NCI-H345 (cell line): ENCODE data around the gene MYD88.
"Not testable (repeated sequence)": the region's sequence is repeated elsewhere in the genome, so short reads cannot be mapped to it uniquely, and the experiment has no call there.

Experiments used
- DNase-seq: peaks from one replicate; lab custom pipeline; 2025; lab: John Stamatoyannopoulos, UW

MYD88 gene

DNA sequence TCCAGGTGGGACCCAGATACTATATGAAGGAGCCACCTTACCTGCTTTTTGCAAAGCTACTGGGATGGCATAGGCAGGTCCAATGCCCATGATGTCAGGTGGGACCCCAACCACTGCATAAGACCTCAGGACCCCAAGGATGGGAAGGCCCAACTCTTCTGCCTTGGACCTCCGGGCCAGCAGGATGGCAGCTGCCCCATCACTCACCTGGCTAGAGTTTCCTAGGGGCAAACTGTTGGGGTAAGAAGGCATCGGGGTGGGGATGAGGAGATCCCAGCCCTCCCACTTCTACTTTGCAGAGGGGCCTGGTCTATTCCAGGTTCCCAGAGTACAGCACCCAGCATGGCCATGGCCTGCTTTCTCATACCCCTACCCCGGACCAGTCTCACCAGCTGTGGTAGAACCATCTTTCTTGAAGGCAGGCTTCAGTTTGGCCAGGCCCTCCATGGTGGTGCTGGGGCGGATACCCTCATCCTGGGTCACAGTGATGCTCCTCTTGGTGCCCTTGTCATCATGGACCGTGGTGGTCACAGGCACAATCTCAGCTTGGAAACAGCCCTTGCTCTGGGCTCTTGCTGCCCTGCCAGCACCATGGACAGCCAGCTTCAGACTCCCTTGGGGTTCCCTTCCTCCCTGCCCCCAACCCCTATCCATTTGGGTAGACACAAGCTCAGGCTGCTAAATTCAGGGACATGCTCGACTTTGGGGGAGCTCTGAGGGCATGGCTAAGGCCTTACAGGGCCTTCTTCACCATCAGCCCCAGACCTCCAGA lies 12.2 kb upstream of the MYD88 start:
- no peak for DNase-seq

DNA sequence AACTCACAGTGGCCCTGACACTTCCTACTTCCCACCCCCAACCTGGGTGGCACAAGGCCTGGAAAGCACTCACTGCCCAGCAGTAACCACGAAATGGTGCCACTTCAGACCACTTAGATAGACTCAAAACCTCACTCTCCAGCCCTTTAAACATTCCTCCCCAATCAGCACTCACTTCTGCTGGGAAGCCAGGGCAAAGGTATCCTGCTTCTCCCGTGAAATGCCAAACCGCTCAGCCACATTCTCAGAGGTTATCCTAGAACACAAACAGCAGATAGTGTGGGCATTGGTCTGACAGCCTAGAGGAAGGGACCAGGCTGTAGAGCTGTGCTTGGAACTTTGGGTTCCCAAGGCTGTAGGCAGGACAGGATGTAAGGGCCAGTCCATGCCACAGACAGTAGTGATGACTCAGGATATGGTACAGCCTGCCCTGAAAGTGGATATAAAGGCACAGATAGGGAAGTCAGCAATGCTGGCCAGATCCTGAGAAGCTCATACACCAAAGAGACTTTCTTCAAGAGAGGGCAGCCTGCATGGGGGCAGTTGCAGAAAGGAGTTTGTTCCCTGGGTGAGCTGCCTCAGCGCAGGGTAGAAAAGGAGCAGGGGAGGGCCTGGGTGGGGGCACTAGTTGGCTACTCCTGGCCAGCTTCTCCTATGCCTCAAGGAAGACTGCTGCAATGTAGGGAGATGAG lies 10.7 kb upstream of the MYD88 start:
- no peak for DNase-seq

DNA sequence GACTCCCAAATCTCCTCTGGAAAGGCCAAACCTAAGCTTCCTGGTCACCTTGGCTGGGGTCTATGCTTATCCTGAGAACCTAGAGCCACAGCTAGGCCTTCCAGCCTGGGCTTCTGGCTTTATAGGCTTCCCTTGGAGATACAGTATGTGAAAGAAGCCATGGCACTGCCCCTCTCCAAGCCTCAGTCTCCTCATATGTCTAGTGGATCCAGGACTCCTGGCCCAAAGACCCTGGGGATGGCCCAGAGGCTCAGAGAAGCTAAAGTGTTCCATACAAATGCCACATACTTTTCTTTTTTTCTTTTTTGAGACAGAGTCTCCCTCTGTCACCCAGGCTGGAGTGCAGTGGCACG lies 10.2 kb upstream of the MYD88 start:
- no peak for DNase-seq

DNA sequence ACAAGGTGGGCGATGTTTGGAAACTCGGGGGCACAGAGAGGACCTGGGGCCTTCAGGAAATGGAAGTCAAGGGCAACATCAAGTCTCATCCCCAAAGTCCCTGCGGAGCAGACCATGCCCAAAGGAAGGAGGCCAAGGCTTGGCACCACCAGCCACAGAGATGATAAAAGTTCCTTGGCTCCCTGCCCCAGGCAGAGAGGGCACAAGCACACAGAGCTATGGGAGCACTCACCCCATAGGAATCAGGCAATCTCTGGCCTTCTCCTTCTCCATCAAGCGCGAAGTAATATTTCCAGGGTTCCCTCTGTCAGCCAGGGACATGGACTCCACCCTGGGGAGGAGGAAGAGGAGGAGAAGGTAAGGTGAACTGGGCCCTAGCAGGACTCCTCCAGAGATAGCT lies 9.4 kb upstream of the MYD88 start:
- DNase-seq: no peak

DNA sequence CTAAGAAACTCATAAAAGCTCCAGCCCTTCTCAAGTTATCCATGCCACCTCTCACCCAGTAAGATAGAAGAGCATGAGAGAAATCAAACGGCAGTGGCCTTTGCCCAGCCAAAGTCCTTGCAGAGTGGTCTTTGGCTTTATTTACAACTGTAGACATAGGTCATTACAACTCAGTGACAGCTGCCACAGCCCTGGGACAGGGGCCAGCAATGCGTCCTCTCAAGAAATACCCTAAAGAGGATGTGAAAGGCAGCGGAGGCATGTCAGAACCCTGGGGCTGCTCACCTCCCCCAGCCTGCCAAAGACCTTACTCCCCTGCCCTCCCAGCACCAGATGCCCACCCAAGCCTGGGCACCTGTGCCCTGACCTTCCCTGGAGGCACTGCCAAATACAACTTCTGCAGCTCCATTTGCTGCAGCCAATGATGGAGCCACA lies 7.8 kb upstream of the MYD88 start:
- no peak for DNase-seq

DNA sequence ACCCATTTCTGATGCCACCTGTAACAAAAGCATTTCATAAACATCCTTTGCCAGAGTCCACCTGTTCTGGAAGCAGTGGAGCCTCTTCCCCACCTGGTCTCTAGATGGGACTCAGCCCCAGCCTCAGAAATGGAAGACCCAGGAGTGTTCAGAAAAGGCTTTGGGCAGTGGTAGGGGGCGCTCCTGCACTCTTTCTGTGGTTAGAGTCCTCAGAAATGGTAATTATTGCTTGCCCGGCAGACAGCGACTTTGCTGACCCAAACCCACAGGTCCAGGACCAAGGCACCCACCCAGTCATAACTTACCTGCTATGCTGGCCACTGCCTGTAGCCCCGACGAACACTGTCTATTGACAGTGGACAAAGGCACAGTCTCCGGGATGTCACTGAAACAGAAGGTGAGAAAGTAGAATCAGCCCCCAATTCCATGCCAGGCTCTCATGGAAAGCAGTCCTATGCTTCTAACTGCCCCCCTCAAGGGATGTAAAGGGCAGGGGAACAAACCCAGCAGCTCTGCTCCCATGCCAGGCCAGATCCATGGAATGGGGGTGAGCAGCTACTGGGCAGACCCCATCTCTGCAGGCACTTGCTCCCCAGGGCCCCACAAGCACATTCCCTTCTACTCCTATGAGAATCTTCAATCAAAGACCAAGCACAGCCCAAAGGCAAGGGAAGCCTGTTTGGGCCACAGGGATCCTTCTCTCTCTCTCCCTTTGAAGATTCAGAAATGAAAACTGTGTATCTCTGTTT lies 6.7 kb upstream of the MYD88 start:
- DNase-seq: no peak

DNA sequence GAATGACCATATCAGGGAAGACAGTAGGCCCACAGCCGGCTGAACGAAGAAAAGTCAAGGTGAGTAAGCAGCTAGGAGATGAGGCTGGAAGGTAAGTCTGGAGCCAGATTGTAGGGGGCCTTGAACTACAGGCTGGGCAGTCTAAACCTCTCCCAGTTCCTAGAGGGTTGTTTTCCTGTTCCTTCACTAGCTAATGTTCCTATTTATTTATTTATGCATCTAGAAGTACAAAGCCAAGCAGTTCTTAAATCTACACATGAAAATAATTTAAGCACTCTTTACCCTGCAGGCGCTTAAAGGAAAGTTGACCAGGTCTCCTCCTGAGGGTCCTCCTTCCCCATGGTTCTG lies 5.3 kb upstream of the MYD88 start:
- no peak for DNase-seq

DNA sequence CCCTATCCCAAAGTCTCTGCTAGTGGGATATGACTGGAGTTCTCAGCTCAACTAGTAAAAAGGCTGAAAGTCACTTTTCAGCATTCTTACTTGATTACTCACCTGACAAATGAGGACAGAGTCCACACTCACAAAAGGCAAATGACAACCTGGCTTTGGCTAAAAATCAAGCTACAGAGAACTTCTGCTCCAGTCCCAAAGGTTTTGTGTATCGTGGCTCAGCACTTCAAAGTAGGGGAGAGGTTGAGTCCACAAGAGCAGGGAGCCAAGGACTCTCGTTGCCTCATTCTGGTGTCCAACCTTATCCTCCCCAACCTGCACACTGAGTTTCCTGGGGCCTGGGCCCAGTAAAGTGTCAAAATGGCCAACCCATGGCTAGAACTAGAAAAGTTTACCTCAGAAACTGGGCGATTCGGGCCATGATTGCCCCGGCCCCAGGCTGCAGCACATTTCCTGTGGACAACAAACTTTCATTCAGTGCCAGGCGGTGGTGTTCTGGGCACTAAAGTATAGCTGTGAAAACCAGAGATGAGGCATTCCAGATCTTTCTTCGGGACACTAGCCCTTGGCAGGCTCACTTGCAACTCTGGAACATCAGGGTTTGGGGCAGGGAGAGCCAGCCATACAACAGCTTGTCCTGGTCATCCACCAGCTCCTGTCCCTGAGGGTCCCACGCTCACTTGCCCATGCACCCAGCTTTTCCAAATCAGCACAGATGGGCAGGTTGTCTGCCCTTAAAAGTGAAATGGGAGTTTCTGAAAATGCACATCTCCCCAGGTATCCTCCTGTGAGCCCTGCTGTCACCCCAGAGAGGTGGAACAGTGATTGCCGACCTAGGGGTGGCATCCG lies 4.7 kb upstream of the MYD88 start:
- no peak for DNase-seq

DNA sequence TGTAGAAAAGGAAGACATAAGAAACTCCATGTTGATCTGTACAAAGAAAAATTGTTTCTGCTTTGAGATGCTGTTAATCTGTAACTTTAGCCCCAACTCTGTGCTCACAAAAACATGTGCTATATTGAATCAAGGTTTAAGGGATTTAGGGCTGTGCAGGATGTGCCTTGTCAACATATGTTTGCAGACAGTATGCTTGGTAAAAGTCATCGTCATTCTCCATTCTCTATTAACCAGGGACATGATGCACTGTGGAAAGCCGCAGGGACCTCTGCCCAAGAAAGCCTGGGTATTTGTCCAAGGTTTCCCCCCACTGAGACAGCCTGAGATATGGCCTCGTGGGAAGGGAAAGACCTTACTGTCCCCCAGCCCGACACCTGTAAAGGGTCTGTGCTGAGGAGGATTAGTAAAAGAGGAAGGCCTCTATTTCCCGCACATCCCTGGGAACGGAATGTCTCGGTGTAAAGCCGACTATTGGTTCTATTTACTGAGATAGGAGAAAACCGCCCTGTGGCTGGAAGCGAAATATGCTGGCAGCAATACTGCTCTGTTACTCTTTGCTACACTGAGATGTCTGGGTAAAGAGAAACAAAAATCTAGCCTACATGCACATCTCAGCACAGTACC lies 3.8 kb upstream of the MYD88 start:
- DNase-seq: not testable (repeated sequence)

DNA sequence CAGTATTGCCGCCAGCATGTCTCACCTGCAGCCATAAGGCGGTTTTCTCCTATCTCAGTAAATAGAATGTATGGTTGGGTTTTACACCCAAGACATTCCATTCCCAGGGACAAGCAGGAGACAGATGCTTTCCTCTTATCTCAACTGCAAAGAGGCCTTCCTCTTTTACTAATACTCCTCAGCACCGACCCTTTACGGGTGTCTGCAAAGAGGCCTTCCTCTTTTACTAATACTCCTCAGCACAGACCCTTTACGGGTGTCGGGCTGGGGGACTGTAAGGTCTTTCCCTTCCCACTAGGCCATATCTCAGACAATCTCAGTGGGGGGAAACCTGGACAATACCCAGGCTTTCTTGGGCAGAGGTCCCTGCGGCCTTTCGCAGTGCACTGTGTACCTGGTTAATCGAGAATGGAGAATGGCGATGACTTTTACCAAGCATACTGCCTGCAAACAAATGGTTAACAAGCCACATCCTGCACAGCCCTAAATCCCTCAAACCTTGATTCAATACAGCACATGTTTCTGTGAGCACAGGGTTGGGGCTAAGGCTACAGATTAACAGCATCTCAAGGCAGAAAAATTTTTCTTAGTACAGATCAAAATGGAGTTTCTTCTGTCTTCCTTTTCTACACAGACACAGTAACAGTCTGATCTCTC lies 2.7 kb upstream of the MYD88 start:
- DNase-seq: not testable (repeated sequence)

DNA sequence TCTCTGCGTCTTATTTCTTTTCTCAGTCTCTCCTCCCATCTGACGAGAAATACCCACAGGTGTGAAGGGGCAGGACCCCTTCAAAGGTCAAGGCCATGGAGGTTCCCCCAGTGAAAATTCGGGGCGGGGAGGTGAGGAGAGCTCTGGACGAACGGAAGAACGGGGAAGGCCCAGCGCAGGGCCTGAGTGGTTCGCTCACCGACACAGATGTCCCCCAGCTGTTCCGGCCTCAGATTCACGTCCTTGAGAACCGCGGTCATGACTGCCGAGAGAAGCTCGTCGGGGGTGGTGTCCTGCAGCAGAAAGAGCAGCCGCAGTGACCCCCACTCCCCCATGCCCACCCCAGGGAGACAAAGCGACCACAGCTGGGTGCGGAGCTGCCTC lies 2.1 kb upstream of the MYD88 start:
- no peak for DNase-seq

DNA sequence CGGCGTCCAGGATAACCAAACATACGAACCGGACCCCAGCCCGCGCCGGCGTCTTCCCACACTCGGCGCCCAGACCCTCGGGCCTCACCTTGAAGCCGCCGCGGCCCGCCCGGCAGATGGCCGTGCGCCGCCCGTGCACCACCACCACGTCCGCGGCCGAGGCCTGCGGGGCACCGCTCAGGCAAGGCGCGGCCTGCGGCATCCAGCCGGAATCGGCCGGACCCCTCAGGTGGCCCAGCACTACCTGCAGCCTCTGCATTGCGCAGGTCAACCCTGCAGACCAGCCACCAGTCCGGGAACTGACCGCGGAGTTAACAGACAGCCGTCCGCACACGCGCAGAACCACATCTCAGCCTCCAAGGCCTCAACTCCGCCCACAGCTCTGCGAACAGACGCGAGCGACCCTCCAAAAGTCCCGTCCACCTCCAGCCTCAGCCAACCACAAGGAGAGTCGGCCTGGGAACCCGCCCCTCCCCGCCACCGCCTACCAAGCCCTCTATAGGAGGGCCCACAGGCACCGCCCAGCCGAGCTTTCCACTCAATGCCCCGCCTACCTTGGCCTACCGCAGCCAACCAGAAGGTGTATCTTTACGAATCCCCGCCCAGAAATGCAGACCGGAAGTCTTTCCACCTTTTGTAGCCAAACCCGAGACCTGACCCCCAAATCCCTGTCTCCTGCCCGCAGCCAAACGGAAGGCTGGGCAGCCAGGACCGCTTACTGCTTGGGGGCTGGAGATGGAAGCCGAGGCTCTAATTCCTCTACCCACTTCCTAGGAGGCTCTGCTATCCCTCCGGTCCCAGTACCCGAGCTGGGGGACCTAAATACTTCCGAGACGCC lies 1.5 kb upstream of the MYD88 start, which contains the start of gene ACAA1:
ACAA1 (minus strand) TSS at position 351 of the 838 bp plus-strand sequence; CDS start at position 259, 92 bp downstream.
- peak; percentile 98 for DNase-seq

DNA sequence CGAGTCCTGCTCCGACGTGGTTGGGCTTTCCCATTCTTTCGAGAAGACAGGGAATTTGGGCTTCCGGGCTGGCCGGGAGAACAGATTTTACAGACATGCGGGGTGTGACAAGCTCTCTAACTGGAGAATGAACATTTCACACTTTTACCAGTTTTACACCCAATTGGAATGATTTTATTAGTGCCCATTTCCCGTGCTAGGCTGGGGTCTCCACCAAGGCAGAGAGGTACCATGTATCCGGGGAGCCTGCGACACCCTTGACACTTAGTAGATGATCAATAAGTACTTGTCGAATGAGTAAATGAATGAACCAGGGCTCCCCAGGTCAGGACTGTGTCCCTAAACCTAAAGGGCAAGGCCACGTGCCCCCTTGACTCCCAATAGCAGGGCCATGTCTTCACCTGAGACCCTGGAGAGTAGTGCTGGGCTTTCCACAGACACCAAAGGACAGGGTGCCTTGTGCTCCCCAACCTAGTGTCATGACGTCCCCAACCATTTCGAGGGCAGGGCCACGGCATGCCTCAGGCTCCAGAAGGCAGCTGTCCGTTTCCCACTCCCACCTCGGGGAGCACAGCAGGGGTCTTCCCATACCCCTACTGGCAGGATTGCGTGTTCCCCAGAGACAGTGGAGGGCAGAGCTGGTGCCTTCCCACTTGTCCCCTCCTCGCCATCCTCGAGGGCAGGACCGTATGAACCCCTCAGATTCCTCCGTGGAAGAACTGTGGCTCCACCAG lies 679 bp upstream of the MYD88 start:
- DNase-seq: peak; percentile 30

DNA sequence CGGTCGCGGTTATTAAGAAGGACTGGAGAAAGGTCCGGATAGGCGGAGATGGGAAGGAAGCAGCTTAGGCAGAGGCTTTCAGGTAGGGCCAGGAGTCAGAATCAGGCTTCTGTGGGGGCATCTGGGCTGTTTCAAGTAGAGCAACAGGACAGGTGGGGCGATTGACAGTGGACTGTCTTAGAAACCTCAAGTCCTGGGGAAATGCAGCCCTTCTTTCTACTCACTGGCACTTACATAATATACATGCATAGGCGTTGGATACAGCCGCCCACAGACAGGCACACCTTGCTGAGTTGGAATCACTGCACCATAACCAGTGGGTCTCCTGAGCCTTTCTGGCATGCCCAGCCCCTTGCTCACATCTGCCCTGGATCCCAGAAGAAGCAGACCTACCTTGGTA lies 730 bp downstream of the MYD88 start:
- DNase-seq: no peak

DNA sequence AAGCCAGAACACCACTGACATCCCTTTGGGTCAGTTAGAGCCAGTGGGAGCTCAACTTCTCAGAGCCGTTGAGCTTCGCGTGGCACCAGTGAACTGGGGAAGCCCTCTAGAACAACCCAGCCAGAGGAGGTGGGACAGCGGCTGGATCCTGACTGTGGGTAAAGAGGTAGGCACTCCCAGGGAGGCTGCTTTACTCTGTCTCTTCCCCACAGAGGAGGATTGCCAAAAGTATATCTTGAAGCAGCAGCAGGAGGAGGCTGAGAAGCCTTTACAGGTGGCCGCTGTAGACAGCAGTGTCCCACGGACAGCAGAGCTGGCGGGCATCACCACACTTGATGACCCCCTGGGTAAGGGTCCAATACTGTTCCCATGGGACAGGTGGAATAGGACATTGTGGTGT lies 1.2 kb downstream of the MYD88 start:
- DNase-seq: no peak

DNA sequence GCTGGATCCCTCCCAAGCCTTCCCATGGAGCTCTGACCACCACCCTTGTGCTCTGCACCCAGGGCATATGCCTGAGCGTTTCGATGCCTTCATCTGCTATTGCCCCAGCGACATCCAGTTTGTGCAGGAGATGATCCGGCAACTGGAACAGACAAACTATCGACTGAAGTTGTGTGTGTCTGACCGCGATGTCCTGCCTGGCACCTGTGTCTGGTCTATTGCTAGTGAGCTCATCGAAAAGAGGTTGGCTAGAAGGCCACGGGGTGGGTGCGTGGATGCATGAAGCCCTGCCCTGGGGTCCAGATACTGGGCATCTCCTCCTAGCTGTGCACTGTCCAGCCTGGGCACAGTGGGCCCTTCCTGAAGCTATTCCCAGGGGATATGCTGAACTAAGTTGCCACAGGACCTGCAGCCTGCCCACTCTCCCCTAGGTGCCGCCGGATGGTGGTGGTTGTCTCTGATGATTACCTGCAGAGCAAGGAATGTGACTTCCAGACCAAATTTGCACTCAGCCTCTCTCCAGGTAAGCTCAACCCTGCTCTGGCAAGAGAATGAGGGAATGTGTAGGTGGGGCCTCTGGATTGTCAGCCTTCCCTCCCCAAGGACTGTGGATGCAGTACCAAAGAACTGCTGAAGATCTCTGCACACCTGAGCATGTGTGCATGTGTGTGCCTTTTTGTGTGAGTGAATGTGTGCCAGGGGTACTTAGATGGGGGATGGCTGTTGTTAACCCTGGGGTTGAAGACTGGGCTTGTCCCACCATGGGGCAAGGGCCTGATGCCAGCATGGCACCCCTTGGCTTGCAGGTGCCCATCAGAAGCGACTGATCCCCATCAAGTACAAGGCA lies 2.1 kb downstream of the MYD88 start:
- DNase-seq: no peak

DNA sequence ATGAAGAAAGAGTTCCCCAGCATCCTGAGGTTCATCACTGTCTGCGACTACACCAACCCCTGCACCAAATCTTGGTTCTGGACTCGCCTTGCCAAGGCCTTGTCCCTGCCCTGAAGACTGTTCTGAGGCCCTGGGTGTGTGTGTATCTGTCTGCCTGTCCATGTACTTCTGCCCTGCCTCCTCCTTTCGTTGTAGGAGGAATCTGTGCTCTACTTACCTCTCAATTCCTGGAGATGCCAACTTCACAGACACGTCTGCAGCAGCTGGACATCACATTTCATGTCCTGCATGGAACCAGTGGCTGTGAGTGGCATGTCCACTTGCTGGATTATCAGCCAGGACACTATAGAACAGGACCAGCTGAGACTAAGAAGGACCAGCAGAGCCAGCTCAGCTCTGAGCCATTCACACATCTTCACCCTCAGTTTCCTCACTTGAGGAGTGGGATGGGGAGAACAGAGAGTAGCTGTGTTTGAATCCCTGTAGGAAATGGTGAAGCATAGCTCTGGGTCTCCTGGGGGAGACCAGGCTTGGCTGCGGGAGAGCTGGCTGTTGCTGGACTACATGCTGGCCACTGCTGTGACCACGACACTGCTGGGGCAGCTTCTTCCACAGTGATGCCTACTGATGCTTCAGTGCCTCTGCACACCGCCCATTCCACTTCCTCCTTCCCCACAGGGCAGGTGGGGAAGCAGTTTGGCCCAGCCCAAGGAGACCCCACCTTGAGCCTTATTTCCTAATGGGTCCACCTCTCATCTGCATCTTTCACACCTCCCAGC lies 2.9 kb downstream of the MYD88 start:
- no peak for DNase-seq

DNA sequence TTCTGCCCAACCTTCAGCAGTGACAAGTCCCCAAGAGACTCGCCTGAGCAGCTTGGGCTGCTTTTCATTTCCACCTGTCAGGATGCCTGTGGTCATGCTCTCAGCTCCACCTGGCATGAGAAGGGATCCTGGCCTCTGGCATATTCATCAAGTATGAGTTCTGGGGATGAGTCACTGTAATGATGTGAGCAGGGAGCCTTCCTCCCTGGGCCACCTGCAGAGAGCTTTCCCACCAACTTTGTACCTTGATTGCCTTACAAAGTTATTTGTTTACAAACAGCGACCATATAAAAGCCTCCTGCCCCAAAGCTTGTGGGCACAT lies 3.5 kb downstream of the MYD88 start:
- DNase-seq: no peak
